ENCODE measurements around the gene KLRG1. TPM values are rescaled to one million over a fixed set of nuclear protein-coding genes. Genes with fewer than 3 reads are reported as not detected.

Gene KLRG1
- total and polyA plus RNA-seq, 2 of the 8 experiments (the other 6 are each of a cell fraction or from before 2014, with no cell fraction given), result 7.9 to 12.8 TPM

GRCh38 chr12:8970432-8970831 is 18.9 kb upstream of the KLRG1 start:
- Histone ChIP-seq H3K23ac (ENCODE audit: insufficient read length) (no peak overlapping the region), H3K4me3 (ENCODE audit: extremely low read depth in 1 of 4, insufficient read depth in 2 of 4, low read depth in 3 of 4, low read length in 4 of 4) (no peak overlapping the region), H3K9me3 (ENCODE audit: insufficient read depth in 2 of 2, low read depth in 1 of 2, low read length in 1 of 2) (peaks cover 4 to 11% of the 10 kb centered on the region in 2 experiments; a peak in 3 of 4 replicates), H3K4ac (replicated peaks; ENCODE audit: insufficient read length, low read depth, low read length) (no peak overlapping the region), H3K56ac (replicated peaks; ENCODE audit: insufficient read length, low read depth, low read length) (no peak overlapping the region), H2AK5ac (ENCODE audit: low read depth, low read length) (no peak overlapping the region), H3K23me2 (ENCODE audit: low read depth, low read length) (no peaks in the 10 kb centered on the region), H4K8ac (ENCODE audit: extremely low read depth, insufficient read depth, low read length) (no peak overlapping the region), H3K4me1 (replicated peaks in 1 of 4; ENCODE audit: control insufficient read depth in 3 of 4, insufficient read depth in 4 of 4, low read length in 3 of 4) (no peaks in the 10 kb centered on the region), H2BK12ac (ENCODE audit: low read depth, low read length) (no peak overlapping the region), H2BK120ac (replicated peaks; ENCODE audit: low read depth, low read length) (no peak overlapping the region), H3K79me2 (ENCODE audit: control insufficient read depth in 1 of 2, insufficient read depth in 2 of 2, low read length in 2 of 2) (no peaks in the 10 kb centered on the region), H3K27ac (ENCODE audit: low read depth, low read length) (no peak overlapping the region), H3K79me1 (ENCODE audit: low read depth, low read length) (no peaks in the 10 kb centered on the region), H4K5ac (ENCODE audit: insufficient read length, low read depth, low read length) (no peak overlapping the region), H3K4me2 (ENCODE audit: insufficient read depth in 1 of 2, low read depth in 2 of 2, low read length in 2 of 2) (no peak overlapping the region), H2AFZ (ENCODE audit: low read length) (no peak overlapping the region), H2BK20ac (ENCODE audit: low read length) (no peak overlapping the region), H3K9ac (replicated peaks in 1 of 4; ENCODE audit: extremely low read depth in 1 of 4, low read depth in 3 of 4, low read length in 3 of 4) (no peak overlapping the region), H3K14ac (ENCODE audit: insufficient read length) (no peak overlapping the region), H3K27me3 (replicated peaks in 1 of 4; ENCODE audit: control insufficient read depth in 3 of 4, extremely low read depth in 1 of 4, insufficient read depth in 3 of 4, low read length in 3 of 4) (no peaks in the 10 kb centered on the region), H4K20me1 (replicated peaks in 1 of 2; ENCODE audit: control insufficient read depth in 1 of 2, insufficient read depth in 2 of 2, low read length in 2 of 2) (no peaks in the 10 kb centered on the region), H4K91ac (replicated peaks; ENCODE audit: insufficient read length, low read length) (no peak overlapping the region), H2BK5ac (ENCODE audit: low read depth, low read length) (no peak overlapping the region), H2BK15ac (ENCODE audit: low read length) (no peak overlapping the region), H3K36me3 (ENCODE audit: control insufficient read depth in 2 of 4, insufficient read depth in 4 of 4, low read length in 3 of 4) (no peaks in the 10 kb centered on the region), H3K18ac (ENCODE audit: extremely low read depth, low read length) (no peak overlapping the region)
- no peak for FAIRE-seq
- DNase-seq (ENCODE audit: low read depth in 1 of 2, low spot score in 2 of 2), result no peak
- CTCF ChIA-PET (ENCODE audit: partially characterized antibody), result no interaction called here
- POLR2A ChIA-PET (ENCODE audit: partially characterized antibody), result no interaction called here
- 72% methylated on average over 1 of the region's 1 CpG; no CpG with 5 or more reads in 1 of the 2 experiments for WGBS, 2 experiments (ENCODE audit: extremely low coverage in 1 of 2, insufficient coverage in 1 of 2, insufficient read length in 1 of 2, insufficient replicate concordance in 2 of 2, low coverage in 1 of 2, low lambda C conversion rate in 2 of 2, missing lambda C conversion rate in 1 of 2)
- TF ChIP-seq ATF3 (IDR thresholded peaks at IDR 0.05; ENCODE audit: insufficient read depth, low read depth, low read length) (no peak), SUZ12 (IDR thresholded peaks at IDR 0.05; ENCODE audit: low read length) (no peak), CTCF (IDR thresholded peaks at IDR 0.05; ENCODE audit: control extremely low read depth in 1 of 3, insufficient read depth in 1 of 3, low read depth in 1 of 3, low read length in 3 of 3) (no peak), RXRA (IDR thresholded peaks at IDR 0.05; ENCODE audit: insufficient read depth, low read depth, low read length) (no peak), KDM1A (IDR thresholded peaks at IDR 0.05; ENCODE audit: borderline replicate concordance, low read length) (no peak), RFX5 (IDR thresholded peaks at IDR 0.05; ENCODE audit: borderline replicate concordance, low read depth, low read length) (no peak), CHD2 (IDR thresholded peaks at IDR 0.05; ENCODE audit: low read length) (no peak), SIX5 (IDR thresholded peaks at IDR 0.05; ENCODE audit: low read depth, low read length) (no peak), PHF8 (conservative IDR thresholded peaks at IDR 0.05; ENCODE audit: low read depth, low read length) (no peak), RBBP5 (IDR thresholded peaks at IDR 0.05; ENCODE audit: borderline replicate concordance, low read depth, low read length) (no peak), HDAC2 (IDR thresholded peaks at IDR 0.05; ENCODE audit: borderline replicate concordance in 1 of 2, low read depth in 2 of 2, low read length in 2 of 2) (no peak)

All from H1 (cell line).